ENCODE results near the gene CDC16. TPM values are rescaled to one million over a fixed set of nuclear protein-coding genes. Genes with fewer than 3 reads are reported as not detected.

Gene CDC16
- total RNA-seq, 4 donors from 2014 or later = 40.1 to 53.1 (median 47.4) TPM

DNA sequence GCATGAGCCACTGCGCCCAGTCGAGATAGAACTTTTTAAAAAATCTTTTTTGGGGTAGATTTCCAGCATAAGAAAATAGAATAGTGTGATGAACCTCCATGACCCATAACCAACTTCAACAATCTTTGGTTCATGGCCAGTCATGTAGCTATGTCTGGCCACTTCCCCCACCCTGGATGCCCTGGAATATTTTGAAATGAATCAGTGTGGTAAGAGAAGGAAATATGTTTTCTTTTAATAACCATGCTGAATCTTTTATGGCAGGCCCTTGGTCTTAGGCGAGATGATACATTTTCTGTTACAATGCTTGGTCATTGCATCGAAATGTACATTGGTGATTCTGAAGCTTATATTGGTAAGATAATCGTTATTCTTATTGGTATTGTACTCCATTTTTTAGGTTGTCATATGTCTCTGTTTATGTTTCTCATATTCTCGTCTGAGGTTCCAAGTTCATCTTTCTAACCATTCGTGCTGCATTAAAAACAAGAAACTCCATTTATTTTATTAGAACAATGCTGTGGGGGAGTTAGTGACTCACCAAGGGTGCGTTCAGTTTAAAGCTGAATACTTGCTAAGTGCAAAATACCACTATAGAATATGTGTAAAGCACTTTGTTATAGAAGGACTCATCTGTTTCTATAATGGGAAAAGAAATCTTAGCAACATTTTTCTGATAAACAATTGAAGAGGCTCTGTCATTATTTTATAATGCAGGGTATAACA, 30.4 kb downstream of the CDC16 start:
- 77 to 89% methylated on average over 6 of the region's 8 CpGs for WGBS, 2 donors (ENCODE audit: low coverage in 1 of 2)
- no peaks in the 10 kb centered on the region for H3K4me1 ChIP-seq
- no peaks in the 10 kb centered on the region for H3K9me3 ChIP-seq
- no peak overlapping the region for H3K27ac ChIP-seq
- no peaks in the 10 kb centered on the region for H3K27me3 ChIP-seq
- H3K36me3 ChIP-seq = peaks cover 4 to 100% of the 10 kb centered on the region in 2 donors
- no peak for TF ChIP-seq POLR2A (IDR thresholded peaks at IDR 0.05)
- no peak for TF ChIP-seq EP300 (IDR thresholded peaks at IDR 0.05)
- TF ChIP-seq, protein P1, sequence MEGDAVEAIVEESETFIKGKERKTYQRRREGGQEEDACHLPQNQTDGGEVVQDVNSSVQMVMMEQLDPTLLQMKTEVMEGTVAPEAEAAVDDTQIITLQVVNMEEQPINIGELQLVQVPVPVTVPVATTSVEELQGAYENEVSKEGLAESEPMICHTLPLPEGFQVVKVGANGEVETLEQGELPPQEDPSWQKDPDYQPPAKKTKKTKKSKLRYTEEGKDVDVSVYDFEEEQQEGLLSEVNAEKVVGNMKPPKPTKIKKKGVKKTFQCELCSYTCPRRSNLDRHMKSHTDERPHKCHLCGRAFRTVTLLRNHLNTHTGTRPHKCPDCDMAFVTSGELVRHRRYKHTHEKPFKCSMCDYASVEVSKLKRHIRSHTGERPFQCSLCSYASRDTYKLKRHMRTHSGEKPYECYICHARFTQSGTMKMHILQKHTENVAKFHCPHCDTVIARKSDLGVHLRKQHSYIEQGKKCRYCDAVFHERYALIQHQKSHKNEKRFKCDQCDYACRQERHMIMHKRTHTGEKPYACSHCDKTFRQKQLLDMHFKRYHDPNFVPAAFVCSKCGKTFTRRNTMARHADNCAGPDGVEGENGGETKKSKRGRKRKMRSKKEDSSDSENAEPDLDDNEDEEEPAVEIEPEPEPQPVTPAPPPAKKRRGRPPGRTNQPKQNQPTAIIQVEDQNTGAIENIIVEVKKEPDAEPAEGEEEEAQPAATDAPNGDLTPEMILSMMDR (IDR thresholded peaks at IDR 0.05) = no peak
- no peak for ATAC-seq
- no peak overlapping the region for H3K4me3 ChIP-seq

DNA sequence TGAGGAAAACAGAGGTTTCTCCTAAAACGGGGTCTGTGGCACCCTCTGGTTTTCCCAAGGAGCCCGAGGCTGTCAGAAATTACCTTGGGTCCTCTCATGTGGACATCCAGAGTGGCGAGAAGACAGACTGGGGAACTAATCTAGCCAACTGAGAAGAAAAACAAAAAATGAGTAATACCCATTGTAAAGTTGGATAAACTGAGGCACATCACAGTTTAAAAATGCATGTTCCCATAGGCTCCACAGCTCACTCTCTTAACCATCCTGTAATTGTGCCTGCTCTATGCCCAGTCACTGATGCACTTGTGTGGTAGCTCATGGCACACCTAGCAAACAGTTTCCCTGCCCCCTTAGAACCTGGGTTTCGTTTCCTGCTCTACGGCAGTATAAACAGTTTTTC, 31.5 kb downstream of the CDC16 start:
- Histone ChIP-seq H3K36me3 (peaks cover 4 to 100% of the 10 kb centered on the region in 2 donors), H3K9me3 (no peaks in the 10 kb centered on the region), H3K4me1 (no peaks in the 10 kb centered on the region), H3K27ac (no peak overlapping the region), H3K4me3 (no peak overlapping the region), H3K27me3 (no peaks in the 10 kb centered on the region)
- no peak for ATAC-seq
- TF ChIP-seq POLR2A (IDR thresholded peaks at IDR 0.05) (no peak), POLR2AphosphoS5 (IDR thresholded peaks at IDR 0.05) (no peak), EP300 (IDR thresholded peaks at IDR 0.05) (no peak)
- TF ChIP-seq, protein P1 (IDR thresholded peaks at IDR 0.05) = no peak
- WGBS, 2 donors (ENCODE audit: low coverage in 1 of 2) = 91 to 93% methylated on average over 3 to 5 of the region's 5 CpGs

DNA sequence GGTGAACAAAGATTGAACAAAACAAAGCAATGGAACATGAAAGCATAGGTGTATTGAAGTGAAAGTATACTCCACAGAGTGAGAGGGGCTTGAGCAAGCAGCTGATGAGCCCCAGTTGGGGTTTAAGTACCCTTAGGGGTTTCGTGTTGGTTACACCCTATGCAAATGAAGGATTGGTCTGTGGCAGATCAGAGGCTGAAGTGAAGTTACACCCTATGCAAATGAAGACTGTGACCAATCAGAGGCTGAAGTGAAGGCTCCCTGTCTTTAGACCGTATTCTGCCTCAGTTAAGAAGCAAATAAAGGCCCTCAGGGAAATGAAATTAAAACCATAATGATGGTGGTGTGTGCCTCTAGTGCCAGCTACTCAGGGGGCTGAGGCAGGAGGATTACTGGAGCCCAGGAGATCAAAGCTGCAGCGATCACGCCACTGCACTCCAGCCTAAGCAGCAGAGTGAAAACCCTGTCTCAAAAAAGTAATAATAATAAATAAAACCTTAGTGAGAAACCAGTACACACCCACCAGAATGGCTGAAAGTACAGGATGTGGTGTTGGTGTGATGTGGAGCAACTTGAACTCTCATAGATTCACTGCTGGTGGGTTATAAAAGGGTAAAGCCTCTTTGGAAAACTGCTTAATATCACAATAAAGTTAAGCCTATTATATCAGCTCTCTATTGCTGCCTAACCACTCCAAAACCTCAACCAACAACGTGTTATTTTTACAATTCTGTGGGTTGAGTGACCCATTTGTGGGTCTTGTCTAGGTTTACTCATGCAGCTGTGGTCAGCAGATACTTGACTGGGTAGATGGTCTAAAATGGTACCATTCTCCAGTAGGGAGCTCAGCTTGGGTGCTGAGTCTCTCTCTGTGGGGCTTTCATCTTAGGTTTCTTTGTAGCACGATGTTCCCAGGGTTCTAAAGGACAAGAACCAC, 33.9 kb downstream of the CDC16 start:
- Histone ChIP-seq H3K27me3 (no peaks in the 10 kb centered on the region), H3K9me3 (no peaks in the 10 kb centered on the region), H3K4me1 (no peaks in the 10 kb centered on the region), H3K27ac (no peak overlapping the region), H3K4me3 (no peak overlapping the region), H3K36me3 (peaks cover 3 to 100% of the 10 kb centered on the region in 2 donors)
- TF ChIP-seq, protein P1 (IDR thresholded peaks at IDR 0.05) = no peak
- TF ChIP-seq EP300 (IDR thresholded peaks at IDR 0.05) = no peak
- TF ChIP-seq POLR2AphosphoS5 (IDR thresholded peaks at IDR 0.05) = no peak
- no peak for TF ChIP-seq POLR2A (IDR thresholded peaks at IDR 0.05)
- WGBS, 2 donors (ENCODE audit: low coverage in 1 of 2) = 96 to 100% methylated on average over 3 to 6 of the region's 6 CpGs
- ATAC-seq = no peak

DNA sequence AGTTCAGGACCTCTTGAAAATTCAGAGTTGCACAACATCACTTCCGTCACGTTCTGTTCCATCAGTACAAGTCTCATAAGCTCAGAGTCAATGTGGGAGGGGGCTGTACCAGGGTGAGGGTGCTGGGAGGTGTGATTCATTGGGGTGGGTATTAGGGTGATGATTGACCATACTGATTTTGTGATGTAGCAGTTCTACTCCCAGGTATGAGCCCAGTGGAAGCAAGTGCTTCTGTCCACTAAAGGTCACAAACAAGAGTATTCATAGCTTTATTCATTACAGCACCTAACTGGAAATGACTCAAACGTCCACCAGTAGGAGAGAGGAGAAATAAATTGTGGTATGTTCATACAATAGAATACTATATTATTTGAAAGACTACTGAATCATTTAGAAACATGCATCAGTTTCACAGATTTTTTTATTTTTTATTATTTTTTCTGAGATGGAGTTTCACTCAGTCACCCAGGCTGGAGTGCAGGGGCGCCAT, 34.6 kb downstream of the CDC16 start:
- WGBS, 2 donors (ENCODE audit: low coverage in 1 of 2) = 82 to 88% methylated on average over 3 to 4 of the region's 4 CpGs
- Histone ChIP-seq H3K4me3 (no peak overlapping the region), H3K27me3 (no peaks in the 10 kb centered on the region), H3K36me3 (peaks cover 2 to 100% of the 10 kb centered on the region in 2 donors), H3K27ac (no peak overlapping the region), H3K4me1 (no peaks in the 10 kb centered on the region), H3K9me3 (no peaks in the 10 kb centered on the region)
- no peak for ATAC-seq
- TF ChIP-seq, protein P1 (IDR thresholded peaks at IDR 0.05) = no peak
- no peak for TF ChIP-seq EP300 (IDR thresholded peaks at IDR 0.05)
- no peak for TF ChIP-seq POLR2AphosphoS5 (IDR thresholded peaks at IDR 0.05)
- TF ChIP-seq POLR2A (IDR thresholded peaks at IDR 0.05) = no peak

All from gastroesophageal sphincter (tissue), 4 donors.